Nasal cavity respiratory epithelium epithelial cell of viscerocranial mucosa (primary cell): ENCODE measurements around the gene COX17. TPM values are rescaled to one million over a fixed set of nuclear protein-coding genes. Genes with fewer than 3 reads are reported as not detected.

Source experiments
- total RNA-seq: library from RNA; depleted of rRNA; stranded (reverse); fragments of >200 nt; gene quantifications from 2 replicates; pipeline ENCODE4 v1.2.3, GENCODE V29; 2014

Gene COX17
- 22.2 and 24.4 TPM in 2 replicates for total RNA-seq

GRCh38 chr3:119676771-119677640 lies at the start of gene COX17:
TSS of gene COX17 (minus strand) at chr3:119677406. CDS start at chr3:119677310, 96 bp downstream.

GRCh38 chr3:119702530-119703527 lies 25.6 kb upstream of the COX17 start, which contains the start of gene CFAP91:
TSS of gene CFAP91 (plus strand) at chr3:119703022. CDS start at chr3:119703099, 77 bp downstream.

GRCh38 chr3:119660474-119661440 lies 16.4 kb downstream of the COX17 start, which contains the start of gene POPDC2:
TSS of gene POPDC2 (minus strand) at chr3:119660589. CDS start at chr3:119660423, 166 bp downstream.

Other genes with a start within 250 kb of the COX17 start
- gene TMEM39A, start 213.8 kb downstream of the COX17 start, total RNA-seq = 52.3 and 67.0 TPM in 2 replicates
- gene POGLUT1, start 208.4 kb downstream of the COX17 start, total RNA-seq = 15.0 and 19.8 TPM in 2 replicates
- 61.6 and 75.2 TPM in 2 replicates for gene TIMMDC1, start 178.9 kb downstream of the COX17 start, total RNA-seq
- not detected in 2 replicates for gene CD80, start 117.8 kb downstream of the COX17 start, total RNA-seq
- 0.68 and 3.9 TPM in 2 replicates for gene ADPRH, start 97.9 kb downstream of the COX17 start, total RNA-seq
- gene PLA1A, start 79.5 kb downstream of the COX17 start, total RNA-seq = 0.14 TPM in 1 of 2 replicates, not detected in the other
- gene POPDC2, start 16.8 kb downstream of the COX17 start, total RNA-seq = 0.28 and 0.34 TPM in 2 replicates
- 0.07 TPM in 1 of 2 replicates, not detected in the other for gene CFAP91, start 25.6 kb upstream of the COX17 start, total RNA-seq
- under 0.01 TPM in 2 replicates for gene NR1I2, start 104.7 kb upstream of the COX17 start, total RNA-seq